Measurements from ENCODE around the gene HCN1. TPM values are rescaled to one million over a fixed set of nuclear protein-coding genes. Genes with fewer than 3 reads are reported as not detected.
"Not testable (repeated sequence)": the region's sequence is repeated elsewhere in the genome, so short reads cannot be mapped to it uniquely, and the experiment has no call there.

Gene HCN1
- total RNA-seq, 2 experiments from 2014 or later: not detected

- Mint-ChIP-seq H3K4me1 (ENCODE audit: low read depth) (no peaks in the 10 kb centered on the region), H3K27me3 (no peaks in the 10 kb centered on the region), H3K4me3 (no peak overlapping the region), H3K27ac (no peak overlapping the region), H3K9me3 (peaks cover 5% of the 10 kb centered on the region), H3K36me3 (ENCODE audit: low read depth) (no peaks in the 10 kb centered on the region)
- intact Hi-C loops (cut with micrococcal nuclease): no loop called here
- ATAC-seq: no peak
- ChIA-PET CTCF (no interaction called here), POLR2A (no interaction called here)
- TF ChIP-seq, protein P1, sequence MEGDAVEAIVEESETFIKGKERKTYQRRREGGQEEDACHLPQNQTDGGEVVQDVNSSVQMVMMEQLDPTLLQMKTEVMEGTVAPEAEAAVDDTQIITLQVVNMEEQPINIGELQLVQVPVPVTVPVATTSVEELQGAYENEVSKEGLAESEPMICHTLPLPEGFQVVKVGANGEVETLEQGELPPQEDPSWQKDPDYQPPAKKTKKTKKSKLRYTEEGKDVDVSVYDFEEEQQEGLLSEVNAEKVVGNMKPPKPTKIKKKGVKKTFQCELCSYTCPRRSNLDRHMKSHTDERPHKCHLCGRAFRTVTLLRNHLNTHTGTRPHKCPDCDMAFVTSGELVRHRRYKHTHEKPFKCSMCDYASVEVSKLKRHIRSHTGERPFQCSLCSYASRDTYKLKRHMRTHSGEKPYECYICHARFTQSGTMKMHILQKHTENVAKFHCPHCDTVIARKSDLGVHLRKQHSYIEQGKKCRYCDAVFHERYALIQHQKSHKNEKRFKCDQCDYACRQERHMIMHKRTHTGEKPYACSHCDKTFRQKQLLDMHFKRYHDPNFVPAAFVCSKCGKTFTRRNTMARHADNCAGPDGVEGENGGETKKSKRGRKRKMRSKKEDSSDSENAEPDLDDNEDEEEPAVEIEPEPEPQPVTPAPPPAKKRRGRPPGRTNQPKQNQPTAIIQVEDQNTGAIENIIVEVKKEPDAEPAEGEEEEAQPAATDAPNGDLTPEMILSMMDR (IDR thresholded peaks at IDR 0.05): no peak
- no peak for DNase-seq
Observed at GRCh38 chr5:45509371-45509770, 186.8 kb downstream of the HCN1 start.

GRCh38 chr5:45508135-45508534, 188.0 kb downstream of the HCN1 start:
- Mint-ChIP-seq H3K4me3 (no peak overlapping the region), H3K27ac (no peak overlapping the region), H3K36me3 (ENCODE audit: low read depth) (no peaks in the 10 kb centered on the region), H3K4me1 (ENCODE audit: low read depth) (no peaks in the 10 kb centered on the region), H3K9me3 (peaks cover 3% of the 10 kb centered on the region), H3K27me3 (no peaks in the 10 kb centered on the region)
- POLR2A ChIA-PET: no interaction called here
- ATAC-seq: no peak
- intact Hi-C loops (cut with micrococcal nuclease): no loop called here
- no peak for DNase-seq
- CTCF ChIA-PET: no interaction called here
- TF ChIP-seq, protein P1 (IDR thresholded peaks at IDR 0.05): no peak

- DNase-seq (no peak), ATAC-seq (no peak)
- CTCF ChIA-PET: no interaction called here
- H3K27me3 Mint-ChIP-seq: no peaks in the 10 kb centered on the region
- TF ChIP-seq, protein P1 (IDR thresholded peaks at IDR 0.05): no peak
- POLR2A ChIA-PET: no interaction called here
- H3K36me3 Mint-ChIP-seq (ENCODE audit: low read depth): no peaks in the 10 kb centered on the region
- intact Hi-C loops (cut with micrococcal nuclease): no loop called here
- H3K4me3 Mint-ChIP-seq: no peak overlapping the region
- H3K4me1 Mint-ChIP-seq (ENCODE audit: low read depth): no peaks in the 10 kb centered on the region
- H3K27ac Mint-ChIP-seq: no peak overlapping the region
- peaks cover 4% of the 10 kb centered on the region for H3K9me3 Mint-ChIP-seq
Observed at GRCh38 chr5:45507178-45507577, 189.0 kb downstream of the HCN1 start.

GRCh38 chr5:45499006-45499405, 197.2 kb downstream of the HCN1 start:
- H3K27me3 Mint-ChIP-seq; intact Hi-C loops (cut with micrococcal nuclease); H3K4me3 Mint-ChIP-seq; H3K27ac Mint-ChIP-seq; H3K9me3 Mint-ChIP-seq; H3K4me1 Mint-ChIP-seq (ENCODE audit: low read depth); ATAC-seq; CTCF ChIA-PET; POLR2A ChIA-PET; DNase-seq; H3K36me3 Mint-ChIP-seq (ENCODE audit: low read depth): not testable (repeated sequence)

GRCh38 chr5:45491368-45491767, 204.8 kb downstream of the HCN1 start:
- ATAC-seq (no peak), DNase-seq (no peak)
- Mint-ChIP-seq H3K27me3 (no peaks in the 10 kb centered on the region), H3K27ac (no peak overlapping the region), H3K36me3 (ENCODE audit: low read depth) (no peaks in the 10 kb centered on the region), H3K4me3 (no peak overlapping the region), H3K4me1 (ENCODE audit: low read depth) (no peaks in the 10 kb centered on the region), H3K9me3 (peaks cover 14% of the 10 kb centered on the region)
- intact Hi-C loops (cut with micrococcal nuclease): no loop called here
- POLR2A ChIA-PET: no interaction called here
- CTCF ChIA-PET: no interaction called here
- TF ChIP-seq, protein P1 (IDR thresholded peaks at IDR 0.05): no peak

DNA sequence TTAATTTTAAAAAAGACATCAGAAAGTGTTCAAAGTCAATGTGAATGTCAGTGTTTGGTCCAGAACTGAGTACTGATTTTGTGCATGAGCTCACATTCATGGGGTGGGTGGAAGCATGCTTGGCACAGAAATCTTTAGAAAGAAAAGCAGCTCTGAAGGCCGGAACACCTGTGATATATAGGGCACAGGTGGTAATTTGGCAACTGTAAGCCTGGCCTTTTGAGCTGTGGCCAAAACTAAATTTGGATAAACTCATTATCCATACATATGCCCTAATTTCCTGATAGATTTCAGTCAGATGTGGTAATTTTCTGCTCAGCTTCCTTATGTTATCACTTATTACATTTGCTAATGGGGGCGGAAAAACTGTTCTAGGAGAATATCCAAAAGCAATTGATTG, 211.4 kb downstream of the HCN1 start:
- POLR2A ChIA-PET: interaction anchor here (0.7 kb wide), 1 partner anchor 1240 kb away, joined by 3 read pairs; no protein-coding TSS in a partner anchor

More for the DNA sequence above, 211.4 kb downstream of the HCN1 start:
- Mint-ChIP-seq H3K36me3 (ENCODE audit: low read depth) (no peaks in the 10 kb centered on the region), H3K9me3 (peaks cover 10% of the 10 kb centered on the region), H3K4me3 (no peak overlapping the region), H3K27ac (no peak overlapping the region), H3K4me1 (ENCODE audit: low read depth) (no peaks in the 10 kb centered on the region), H3K27me3 (no peaks in the 10 kb centered on the region)
- intact Hi-C loops (cut with micrococcal nuclease): no loop called here
- ATAC-seq (no peak), DNase-seq (no peak)
- TF ChIP-seq, protein P1 (IDR thresholded peaks at IDR 0.05): no peak
- CTCF ChIA-PET: no interaction called here
